ENCODE results near the gene CNNM4.

Gene CNNM4

DNA sequence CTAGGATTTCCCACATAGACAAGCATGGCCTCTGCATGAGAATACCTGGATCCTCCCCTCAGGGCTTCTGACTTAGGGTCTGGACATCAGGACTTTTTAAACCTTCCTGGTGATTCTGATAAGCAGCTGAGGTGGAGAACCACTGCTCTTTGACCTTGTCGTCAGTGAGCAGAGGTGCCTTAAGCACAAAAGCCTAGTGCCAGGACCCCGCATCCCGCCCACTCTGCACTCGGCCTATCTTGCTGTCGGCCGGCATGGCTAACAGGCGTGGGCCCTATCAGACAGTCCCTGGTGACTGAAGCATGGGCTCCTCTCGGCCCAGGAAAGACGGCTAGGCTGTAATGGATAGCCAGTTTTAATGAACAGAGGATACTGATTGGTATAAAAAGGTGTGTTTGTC is 76.9 kb downstream of the CNNM4 start:
- no peak for DNase-seq

DNA sequence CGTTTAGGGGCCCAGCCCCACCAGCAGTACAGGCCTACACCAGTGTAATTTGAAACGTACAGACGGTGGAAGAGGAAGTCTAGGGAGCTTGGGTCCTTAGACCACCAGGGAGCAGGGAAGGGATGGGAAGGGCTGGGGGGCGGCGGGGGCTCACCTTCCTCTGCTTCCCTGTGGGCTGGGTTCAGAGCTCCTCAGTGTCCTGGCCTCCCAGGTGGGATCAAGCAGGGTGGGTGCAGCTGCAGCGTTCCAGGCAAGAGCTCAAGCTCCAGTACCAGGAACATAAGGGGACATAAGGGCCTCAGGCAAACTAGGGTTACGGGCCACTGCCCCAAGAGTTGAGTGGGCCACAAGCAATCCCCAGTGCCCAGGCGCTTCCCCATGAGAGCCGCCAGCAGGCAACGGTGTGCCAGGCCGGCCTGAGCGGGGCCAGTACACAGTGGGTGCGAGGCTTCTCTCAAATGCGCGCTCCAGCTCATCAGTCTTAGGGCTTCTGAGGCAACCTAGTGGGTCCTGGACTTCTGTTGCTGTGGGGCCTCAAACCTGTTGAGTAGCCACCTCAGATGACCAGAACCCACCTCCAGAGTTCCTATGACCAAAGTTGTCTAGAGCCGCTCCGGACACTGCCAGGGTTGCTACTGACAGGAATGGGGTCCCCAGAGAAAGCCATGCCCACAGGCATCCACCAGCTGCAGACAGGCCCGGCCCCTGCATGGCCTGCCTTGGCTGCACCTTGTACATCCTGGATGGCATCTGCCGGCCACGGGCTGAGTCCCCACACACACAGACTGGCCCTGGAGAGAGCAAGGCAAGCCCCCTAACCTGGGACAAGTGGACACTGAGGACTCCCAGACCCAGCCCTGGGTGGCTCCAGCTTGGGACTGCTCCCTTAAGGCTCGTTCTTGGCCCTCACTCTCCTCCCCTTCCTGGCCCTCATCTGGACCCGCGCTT is 77.9 kb downstream of the CNNM4 start:
- no peak for DNase-seq

DNA sequence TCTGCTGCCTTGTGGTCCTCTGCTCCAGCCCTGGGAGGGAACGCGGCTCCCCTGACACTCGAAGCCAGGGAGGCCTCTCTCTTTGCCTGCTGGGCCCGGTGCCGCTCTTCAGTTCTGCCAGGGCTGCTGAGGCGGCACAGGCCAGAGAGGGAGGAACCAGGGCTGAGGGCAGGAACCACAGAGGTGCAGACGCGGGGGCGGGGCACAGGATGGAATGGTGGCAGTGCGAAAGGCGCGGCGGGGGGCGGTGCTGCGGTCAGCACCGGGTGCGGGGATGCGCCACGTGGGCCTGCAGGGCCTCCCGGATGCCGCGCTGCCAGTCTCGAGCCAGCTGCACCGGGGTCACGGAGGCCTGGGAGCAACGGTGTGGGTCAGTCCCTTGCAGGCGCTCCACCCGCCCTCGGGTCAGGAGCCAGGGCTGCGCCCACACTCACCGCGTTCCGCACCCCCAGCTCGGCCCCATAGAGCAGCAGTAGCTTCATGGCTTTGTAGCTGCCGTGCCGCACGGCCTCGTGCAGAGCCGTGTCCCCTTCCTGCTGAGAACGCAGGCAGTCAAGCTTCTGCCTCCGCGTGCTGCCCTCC is 78.7 kb downstream of the CNNM4 start:
- DNase-seq, result no peak

DNA sequence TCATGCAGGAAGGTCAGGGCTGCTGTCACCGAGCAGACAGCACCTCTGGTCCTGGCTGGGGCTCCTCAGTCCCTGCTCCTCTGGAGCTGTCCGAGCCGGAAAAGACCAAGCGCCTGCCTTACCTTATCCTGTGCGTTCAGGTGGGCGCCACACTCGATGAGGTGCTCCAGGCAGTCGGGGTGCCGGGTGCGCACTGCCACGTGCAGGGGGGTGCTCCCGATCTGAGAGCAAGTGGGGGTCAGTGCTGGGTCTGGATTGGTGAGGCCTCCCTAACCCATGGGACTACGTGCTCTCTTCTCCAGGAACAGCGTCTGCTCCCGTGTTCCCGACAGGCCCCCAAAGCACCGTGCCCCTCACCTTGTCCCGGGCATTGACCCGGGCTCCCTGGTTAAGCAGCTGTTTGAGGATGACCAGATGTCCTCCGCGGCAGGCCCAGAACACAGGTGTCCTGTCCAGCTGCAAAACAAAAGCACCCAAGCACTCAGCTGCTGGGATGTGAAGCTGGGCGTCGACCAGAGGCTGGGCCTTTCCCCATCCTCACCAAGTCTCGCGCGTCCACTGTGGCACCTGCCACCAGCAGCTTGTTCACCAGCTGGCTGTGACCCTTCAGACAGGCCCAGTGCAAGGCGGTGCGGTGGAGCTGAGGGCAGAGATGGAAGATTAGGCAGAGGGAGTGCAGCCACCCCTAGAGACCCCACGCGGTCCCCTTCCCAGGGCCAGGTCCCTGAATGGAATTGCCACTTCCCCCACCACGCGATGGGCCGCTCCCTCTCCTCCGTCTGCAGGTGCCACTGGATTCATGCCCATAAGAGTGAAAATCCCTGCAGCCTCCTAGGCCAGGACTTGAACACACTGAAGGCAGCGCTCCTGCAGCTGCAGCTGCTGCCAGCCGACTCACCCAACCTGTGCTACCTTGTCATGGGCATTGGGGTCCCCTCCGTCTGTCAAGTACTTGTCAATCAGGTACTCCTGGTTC is 79.5 kb downstream of the CNNM4 start:
- no peak for DNase-seq

DNA sequence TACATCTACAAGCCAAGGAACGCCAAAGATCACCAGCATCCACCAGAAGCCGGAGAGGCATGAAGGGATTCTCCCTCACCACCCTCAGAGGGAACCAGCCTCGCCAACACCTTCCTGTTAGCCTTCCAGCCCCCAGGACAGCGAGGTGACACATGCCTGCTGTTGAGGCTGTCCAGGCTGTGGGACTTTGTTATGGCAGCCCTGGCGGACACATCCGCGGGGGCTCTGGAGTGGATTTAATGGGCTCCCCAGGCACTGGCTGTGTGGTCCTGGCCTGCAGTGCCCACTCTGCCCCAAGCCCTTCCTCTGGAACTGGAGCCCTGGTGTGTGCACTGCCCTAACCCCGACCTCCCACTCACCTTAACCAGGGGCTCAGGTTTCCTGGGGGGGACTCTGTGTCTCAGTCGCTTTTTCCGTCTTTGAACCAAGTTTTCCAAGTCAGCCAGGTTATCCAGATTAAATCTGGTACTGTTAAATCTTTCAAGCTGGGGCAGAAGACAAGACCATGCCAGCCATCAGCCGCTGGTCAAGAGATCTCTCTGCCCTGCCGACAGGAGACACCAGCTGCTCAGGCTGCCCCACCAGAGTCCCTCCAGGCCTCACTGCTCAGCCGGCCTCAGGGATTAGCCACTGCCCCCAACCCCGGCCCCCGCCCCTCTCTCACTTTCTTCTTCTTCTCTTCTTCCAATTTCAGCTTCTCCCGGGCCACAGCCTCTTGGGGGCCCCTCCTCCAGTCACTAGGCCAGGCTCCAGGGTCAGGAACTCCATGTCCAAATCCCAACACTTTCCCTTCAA is 81.2 kb downstream of the CNNM4 start:
- DNase-seq, result no peak

DNA sequence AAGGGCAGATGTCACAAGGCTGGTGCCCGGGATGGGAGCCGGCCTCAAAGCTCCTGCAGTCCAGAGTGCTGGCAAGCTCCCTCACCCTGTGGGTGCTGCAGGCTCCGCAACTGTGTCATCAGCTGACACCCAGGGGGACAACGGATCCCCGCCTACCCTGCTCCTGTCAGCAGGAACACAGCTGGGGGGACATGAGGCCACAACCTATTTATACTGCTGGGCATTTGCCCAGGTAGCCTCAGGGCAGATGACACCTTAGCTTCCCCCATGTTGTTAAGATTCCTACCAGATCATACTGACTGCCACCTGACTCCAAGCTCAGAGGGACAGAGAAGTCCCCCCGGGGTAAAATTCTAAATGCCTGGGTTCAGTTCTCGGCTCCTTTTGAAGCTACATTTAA is 81.9 kb downstream of the CNNM4 start:
- no peak for DNase-seq

DNA sequence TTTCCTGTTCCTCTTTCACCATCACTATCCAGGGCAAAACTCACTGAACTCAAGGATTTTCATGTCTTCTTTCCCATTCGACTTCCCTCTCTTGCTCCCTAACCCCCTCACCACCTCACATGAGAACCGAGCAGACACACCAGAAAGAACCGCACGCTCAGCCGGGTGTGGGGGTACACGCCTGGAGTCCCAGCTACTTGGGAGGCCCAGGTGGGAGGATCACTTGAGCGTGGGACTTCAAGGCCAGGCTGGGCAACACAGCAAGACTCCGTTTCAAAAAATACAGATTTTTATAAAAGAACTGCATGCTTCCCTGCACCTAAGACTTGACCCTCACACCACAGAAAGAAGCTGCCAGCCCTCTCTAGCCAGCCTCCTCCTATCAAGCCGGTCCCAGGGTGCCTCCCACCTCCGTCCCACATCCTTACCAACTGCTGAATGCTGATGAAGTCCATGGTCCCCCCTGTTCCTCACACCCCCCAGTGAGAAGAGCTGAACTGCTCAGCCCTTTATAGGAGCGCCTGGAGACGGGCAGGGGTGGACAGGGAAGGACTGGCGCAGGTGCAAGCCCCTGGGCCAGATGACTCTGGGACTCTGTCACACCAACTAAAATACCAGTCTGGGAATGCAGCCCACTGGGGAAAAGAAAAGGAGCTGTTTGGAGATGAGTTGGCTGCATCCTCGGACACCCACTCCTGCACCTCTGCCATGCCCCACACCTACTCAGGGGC is 83.0 kb downstream of the CNNM4 start, which contains the start of gene ANKRD23:
TSS of gene ANKRD23 (minus strand) at position 484 of the 731 bp plus-strand sequence. CDS start at position 455, 29 bp downstream.
- no peak for DNase-seq

DNA sequence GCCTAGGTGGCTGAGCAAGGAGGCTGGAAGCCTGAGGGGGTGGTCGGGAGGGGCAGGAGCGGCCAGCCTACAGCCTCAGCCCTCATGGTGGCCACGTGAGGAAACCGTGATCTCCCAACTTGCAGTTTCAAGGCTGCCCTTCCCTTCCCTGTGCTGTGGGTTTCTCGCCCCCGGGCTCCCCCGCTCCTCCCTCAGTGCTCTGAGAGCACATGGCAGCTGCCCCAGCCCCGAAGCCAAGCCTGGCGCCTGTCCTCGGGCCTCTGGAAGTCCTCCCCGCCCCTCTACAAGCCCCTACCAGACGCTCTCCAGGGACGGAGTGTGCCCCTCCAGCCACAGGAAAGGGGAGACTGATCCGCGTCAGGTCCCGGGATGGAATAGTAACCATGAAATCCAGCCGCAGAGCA is 83.7 kb downstream of the CNNM4 start:
- DNase-seq, result no peak

DNA sequence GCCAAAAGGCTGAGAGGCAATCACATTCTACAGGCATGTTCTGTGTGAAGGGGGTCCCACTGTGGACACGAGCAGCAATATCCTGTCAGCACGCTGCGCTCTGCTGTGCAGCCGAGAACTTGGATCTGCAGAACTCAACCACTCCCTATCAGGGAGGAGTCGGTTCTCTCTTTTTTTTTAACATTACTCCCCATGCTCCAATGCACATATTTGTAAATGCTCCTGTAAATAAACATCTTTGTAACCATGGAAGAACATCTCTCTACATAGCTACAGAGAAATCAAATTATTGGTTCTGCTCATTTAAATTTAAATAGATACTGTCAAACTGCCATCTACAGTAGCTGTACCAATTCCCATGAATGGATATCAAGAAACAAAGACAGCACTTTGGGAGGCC is 86.1 kb downstream of the CNNM4 start:
- no peak for DNase-seq

DNA sequence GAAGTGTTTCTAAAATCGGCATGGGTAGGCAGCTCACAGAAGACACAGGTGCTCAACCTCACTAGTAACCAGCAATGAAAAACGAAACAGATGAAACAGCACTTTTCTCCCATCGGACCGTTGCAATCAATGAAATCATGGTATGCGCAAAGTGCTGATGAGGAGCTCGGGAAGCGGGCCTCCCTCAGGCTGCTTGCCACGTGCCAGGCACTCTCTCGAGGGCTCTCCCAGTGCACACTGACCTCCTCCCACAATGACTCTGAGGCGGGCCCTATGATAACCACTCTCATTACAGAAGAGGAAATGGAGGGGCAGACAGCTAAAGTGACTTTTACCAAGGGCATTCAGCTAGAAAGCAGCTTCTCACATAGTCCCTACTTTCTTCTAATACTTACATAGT is 86.9 kb downstream of the CNNM4 start:
- no peak for DNase-seq

DNA sequence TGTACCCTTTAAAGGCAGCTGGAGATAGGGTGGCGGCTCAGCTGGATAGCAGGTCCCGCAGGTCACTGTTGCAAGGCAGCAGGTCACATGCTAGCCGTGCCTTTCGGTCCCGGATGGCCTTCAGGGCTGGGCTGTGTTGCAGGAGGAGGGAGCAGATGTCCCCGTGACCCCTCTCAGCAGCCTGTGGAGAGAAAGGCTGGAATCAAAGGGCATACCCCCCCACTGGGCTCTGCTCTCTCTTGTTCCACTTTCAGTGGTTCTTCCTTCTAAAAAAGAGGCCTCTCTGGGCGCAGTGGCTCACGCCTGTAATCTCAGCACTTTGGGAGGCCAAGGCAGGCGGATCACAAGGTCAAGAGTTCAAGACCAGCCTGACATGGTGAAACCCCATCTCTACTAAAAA is 87.6 kb downstream of the CNNM4 start:
- DNase-seq, result no peak

DNA sequence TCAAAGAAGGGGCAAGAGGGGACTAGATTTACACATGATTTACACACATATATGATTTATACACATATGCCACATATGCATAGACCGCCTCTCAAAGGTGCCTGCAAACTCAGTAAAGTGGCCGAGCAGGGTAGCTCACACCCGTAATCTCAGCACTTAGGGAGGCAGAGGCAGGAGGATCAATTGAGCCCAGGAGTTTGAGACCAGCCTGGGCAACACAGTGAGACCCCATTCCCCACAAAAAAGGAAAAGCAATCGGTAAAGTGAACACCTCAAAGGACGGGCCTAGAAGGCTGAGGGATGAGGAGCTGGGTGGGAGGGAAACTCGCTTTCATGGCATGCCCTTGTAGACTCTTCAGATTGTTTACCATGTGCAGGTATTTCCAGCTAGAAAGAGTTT is 92.0 kb downstream of the CNNM4 start:
- no peak for DNase-seq

DNA sequence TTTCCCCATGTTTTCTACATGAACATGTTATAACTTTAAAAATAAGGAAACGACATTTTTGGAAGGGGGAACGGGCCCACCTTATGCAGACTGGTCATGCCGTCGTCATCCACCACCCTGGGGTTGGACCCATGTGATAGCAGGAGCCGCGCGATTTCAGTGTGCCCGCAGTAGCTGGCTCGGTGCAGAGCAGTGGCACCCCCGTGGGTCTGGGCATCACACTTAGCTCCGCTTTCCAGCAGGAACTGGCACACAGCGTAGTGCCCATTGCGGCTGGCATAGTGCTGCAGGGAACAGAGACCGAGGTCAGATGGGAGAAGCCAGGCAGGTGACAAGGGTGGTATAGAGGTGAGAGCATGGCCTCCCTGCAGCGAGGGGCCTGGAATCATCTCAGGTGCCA is 92.6 kb downstream of the CNNM4 start:
- DNase-seq, result no peak

DNA sequence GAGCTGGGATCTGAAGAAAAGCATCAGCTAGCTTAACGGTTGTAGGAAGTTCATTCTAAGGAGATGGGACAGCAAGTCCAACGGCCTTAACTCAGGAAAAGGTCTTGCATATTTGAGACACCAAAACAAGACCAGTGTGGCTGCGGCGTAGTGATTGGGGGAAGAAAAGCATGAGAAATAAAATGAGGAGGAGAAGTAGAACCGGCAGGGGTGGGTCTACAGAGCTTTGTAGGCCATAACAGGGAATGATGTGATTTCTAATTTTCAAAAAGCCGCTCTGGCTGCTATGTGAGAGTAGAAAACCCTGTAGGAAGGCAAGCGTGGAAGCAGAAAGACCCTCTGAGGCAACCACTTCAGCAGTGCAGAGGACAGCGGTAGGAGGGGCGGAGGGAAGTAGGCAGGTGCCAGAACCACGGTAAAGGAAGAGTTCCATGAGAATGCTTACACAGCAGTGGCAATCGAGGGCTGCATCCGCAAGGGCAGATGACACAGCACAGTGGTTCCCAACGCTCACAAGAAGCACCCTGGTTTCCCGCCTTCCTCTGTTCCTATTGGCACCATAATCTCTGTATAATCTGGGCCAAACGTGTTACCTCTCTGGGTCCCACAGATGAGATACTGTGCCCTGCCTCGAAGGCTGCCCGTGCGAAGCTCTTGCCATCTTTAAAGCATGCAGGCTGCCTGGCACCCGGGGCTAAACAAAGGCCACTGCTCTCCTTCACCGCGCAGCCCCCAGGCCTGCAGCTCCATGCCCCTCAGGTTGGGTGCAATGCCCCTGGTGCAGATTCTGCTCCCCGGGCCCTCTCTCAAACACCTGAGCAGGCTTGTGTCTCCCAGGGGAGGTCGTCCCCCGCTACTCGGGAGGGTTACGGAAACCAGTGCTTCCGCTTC is 96.3 kb downstream of the CNNM4 start:
- peak; percentile 43 for DNase-seq

DNA sequence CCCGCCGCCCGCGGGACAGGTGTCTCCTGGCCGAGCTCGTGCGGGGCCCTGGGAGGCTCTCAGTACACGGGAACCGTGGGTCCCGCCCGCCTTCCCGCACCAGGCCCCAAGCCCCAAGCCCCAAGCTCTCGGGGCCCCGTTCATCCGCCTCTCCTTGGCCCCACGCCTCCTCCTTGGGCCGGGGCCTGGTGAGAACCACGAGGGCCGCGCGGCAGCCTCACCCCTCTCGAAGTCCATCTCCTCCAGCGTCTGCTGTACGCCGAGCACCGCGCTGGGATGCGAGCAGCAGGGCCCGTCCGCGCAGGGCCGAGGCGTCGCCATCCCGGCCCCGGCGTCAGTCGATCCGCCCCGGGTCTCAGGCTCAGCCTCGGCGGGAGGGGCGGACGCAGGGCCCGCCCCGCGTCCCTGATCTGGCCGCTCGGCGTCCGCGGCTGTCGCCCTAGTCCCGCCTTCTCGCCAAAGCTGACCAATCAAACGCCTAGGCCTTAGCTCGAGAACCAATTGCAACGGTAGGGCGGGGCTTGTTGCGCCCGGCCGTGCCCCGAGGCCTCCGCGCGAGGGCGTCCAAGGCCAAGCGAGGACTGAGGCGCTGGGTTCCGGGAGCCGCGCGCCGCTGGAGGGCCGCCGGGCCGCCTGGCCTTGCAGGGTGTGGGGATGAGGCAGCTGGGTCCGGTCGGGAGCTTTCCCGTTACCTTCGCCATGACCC is 97.1 kb downstream of the CNNM4 start, which contains the start of gene ANKRD39:
TSS of gene ANKRD39 (minus strand) at position 350 of the 706 bp plus-strand sequence. CDS start at position 321, 29 bp downstream.
- DNase-seq, result peak; percentile 96

DNA sequence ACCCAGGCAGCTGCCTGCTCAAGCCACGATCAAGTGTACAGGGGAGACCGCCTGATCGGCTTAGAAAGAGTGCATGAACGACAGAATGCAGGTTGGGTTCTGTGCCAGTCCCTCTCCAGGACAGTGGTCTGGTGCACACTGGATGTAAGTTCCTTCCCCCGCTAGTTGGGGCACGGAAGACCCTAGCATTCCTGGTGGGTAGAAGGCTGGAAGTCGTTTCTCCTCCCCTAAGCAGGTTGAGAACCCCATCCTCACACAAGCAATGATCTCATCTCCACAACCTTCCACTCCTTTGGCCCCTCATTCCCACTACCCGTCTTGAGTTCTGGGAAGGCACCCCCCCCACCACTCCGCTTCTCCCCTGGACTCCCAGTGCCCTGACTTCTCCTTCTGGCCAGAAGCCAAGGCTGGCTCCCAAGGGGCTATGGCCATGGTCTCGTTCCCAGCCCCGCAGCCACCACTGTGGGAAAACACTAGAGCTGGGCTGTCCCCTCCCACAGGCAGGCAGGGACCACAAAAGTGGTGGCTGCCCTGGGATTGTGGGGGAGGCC is 98.5 kb downstream of the CNNM4 start:
- DNase-seq, result no peak

DNA sequence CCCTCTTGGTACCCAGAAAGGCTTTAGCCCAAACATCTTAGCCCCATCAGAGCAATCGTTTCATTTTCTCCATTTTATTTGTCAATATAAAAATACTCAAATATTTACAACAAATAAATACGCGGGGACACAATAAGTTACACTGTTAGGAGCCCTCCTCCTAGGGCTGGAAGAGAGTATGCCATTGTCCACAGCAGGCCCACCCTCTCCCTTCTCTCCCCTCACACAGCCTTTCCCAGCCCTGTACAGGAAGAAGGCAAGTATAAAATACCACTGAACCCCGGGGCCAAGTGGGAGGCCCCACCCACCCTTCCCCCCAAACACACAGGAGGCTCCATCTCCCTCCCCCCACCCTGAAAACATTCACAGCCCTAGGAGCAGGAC is 99.0 kb downstream of the CNNM4 start:
- DNase-seq, result no peak

DNA sequence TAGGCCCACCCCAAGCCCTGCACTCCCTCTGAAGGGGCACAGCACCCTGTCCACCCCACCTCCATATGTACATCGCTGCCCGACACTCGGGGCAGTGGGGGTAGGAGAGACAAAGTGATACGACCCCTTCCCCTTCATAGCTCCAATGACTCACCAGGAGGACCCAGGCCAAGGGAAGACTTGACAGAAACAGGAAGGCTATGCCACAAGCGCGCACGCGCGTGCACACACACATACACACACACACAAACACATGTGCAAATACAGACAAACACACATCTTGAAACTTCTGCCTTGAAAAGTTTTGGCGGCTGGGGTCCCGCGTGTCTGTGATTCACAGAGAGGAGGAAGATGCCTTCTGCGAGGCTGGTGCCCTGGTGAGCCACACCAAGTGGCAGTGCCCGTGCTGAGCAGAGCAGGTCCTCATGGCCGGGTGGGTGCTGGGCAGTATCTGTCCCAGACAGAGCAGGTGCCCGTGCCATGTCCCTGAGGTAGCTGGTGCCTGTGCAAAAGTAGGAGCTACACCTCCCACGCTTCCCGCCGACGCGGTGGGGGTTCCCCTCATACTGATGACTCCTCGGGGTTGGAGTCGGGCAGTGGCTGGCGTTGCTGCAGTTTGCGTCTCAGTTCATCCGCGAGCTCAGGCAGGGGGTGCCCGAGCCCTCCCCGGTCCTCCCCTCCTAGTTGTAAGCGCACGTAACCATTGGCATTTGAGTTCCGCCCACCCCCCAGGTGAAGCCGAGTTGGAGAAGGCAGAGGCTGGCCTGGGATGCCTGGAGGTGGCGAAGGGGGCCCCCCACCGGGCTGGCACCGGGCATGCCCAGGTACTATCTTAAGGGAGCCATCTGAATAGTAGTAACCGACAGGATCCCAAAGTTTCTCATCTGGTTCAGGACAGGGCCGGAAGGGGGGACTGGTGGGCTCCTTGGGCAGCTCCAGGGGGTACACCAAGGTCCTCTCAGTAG is 99.6 kb downstream of the CNNM4 start:
- DNase-seq, result no peak
